Activated naive CD8-positive, alpha-beta T cell treated with anti-CD3 and anti-CD28 coated beads for 36 hours (primary cell): Measurements from ENCODE around the gene ISG15. TPM values are rescaled to one million over a fixed set of nuclear protein-coding genes. Genes with fewer than 3 reads are reported as not detected.

ENCODE experiments used
- DNase-seq: peaks from one replicate; pipeline ENCODE4 v3.0.0; 2021
- H3K27ac Mint-ChIP-seq: one replicate; pipeline ENCODE4 v1.8.0; 2022; ENCODE audit warnings: mild to moderate bottlenecking, moderate library complexity, mixed read lengths
- H3K27me3 Mint-ChIP-seq: one replicate; pipeline ENCODE4 v1.8.0; 2022; ENCODE audit warnings: mild to moderate bottlenecking, mixed read lengths
- H3K36me3 Mint-ChIP-seq: one replicate; pipeline ENCODE4 v1.8.0; 2021; ENCODE audit warnings: mild to moderate bottlenecking, mixed read lengths
- H3K4me1 Mint-ChIP-seq: one replicate; pipeline ENCODE4 v1.8.0; 2021; ENCODE audit warnings: mixed read lengths
- H3K4me3 Mint-ChIP-seq: one replicate; pipeline ENCODE4 v1.8.0; 2022; ENCODE audit warnings: mild to moderate bottlenecking, moderate library complexity, mixed read lengths
- H3K9me3 Mint-ChIP-seq: one replicate; pipeline ENCODE4 v1.8.0; 2022; ENCODE audit warnings: mixed read lengths
- total RNA-seq, 2 experiments: library from RNA; stranded (reverse); gene quantifications; one replicate each; pipeline ENCODE4 v1.2.3, GENCODE V29; 2021

Gene ISG15
- 10 to 100 TPM; 71.7 to 78.4 TPM for total RNA-seq

DNA sequence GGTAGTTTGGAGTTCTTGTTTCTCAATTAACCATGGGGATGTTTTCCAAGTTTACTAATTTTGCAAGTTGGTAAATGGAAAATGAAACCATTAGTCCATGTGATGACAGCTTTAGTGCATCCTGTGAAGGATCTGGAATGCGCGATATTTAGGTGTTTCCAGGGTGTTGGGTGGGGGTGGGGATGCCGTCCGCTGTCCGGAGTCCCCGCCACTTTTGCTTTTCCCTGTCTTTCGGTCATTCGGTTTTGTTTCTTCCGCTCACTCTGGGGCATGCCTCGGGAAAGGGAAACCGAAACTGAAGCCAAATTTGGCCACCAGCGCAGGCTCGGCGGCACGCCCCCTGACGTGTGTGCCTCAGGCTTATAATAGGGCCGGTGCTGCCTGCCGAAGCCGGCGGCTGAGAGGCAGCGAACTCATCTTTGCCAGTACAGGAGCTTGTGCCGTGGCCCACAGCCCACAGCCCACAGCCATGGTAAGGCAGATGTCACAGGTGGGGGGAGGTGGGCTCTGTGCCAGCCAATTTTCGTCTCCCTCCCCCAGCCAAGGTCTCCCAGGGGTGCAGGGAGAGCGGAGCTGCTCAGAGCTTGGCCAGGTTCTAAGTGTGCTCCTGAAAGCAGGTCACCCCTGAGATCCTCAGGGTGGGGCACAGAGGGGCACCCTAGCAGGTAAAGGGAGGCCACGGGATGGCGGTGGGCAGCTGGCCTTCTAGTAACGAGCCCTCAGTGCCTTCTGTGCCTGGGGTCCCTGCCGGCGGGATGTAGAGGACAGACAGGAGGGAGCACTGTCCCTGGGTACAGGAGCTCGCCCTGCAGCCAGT lies at the start of gene ISG15:
TSS of gene ISG15 (plus strand) at position 393 of the 817 bp plus-strand sequence. CDS start at position 470, 77 bp downstream.
- Mint-ChIP-seq H3K9me3 (no peaks in the 10 kb centered on the region), H3K36me3 (peaks cover 3% of the 10 kb centered on the region), H3K27me3 (peaks cover 13% of the 10 kb centered on the region), H3K4me3 (peak within 1 kb of the TSS; percentile 89), H3K4me1 (peaks cover 24% of the 10 kb centered on the region), H3K27ac (peak within 1 kb of the TSS; percentile 93)
- DNase-seq, result peak; percentile 89

- no peak overlapping the region for H3K4me3 Mint-ChIP-seq
- peaks cover 4% of the 10 kb centered on the region for H3K27me3 Mint-ChIP-seq
- H3K36me3 Mint-ChIP-seq, result peaks cover 5% of the 10 kb centered on the region
- H3K4me1 Mint-ChIP-seq, result peaks cover 6% of the 10 kb centered on the region
- H3K27ac Mint-ChIP-seq, result no peak overlapping the region
- H3K9me3 Mint-ChIP-seq, result no peaks in the 10 kb centered on the region
- no peak for DNase-seq
Measured at GRCh38 chr1:963746-964525, 49.4 kb upstream of the ISG15 start.

GRCh38 chr1:964691-965525 lies 48.4 kb upstream of the ISG15 start:
- no peak overlapping the region for H3K4me3 Mint-ChIP-seq
- peaks cover 5% of the 10 kb centered on the region for H3K36me3 Mint-ChIP-seq
- no peaks in the 10 kb centered on the region for H3K9me3 Mint-ChIP-seq
- H3K4me1 Mint-ChIP-seq, result peaks cover 6% of the 10 kb centered on the region
- H3K27ac Mint-ChIP-seq, result no peak overlapping the region
- DNase-seq, result no peak
- H3K27me3 Mint-ChIP-seq, result peaks cover 8% of the 10 kb centered on the region

- H3K9me3 Mint-ChIP-seq, result no peaks in the 10 kb centered on the region
- H3K4me1 Mint-ChIP-seq, result peaks cover 6% of the 10 kb centered on the region
- peaks cover 8% of the 10 kb centered on the region for H3K27me3 Mint-ChIP-seq
- H3K4me3 Mint-ChIP-seq, result peak overlapping the region; percentile 47
- DNase-seq, result no peak
- H3K36me3 Mint-ChIP-seq, result peaks cover 5% of the 10 kb centered on the region
- peak overlapping the region; percentile 66 for H3K27ac Mint-ChIP-seq
Measured at GRCh38 chr1:965526-966134, 47.7 kb upstream of the ISG15 start.

DNA sequence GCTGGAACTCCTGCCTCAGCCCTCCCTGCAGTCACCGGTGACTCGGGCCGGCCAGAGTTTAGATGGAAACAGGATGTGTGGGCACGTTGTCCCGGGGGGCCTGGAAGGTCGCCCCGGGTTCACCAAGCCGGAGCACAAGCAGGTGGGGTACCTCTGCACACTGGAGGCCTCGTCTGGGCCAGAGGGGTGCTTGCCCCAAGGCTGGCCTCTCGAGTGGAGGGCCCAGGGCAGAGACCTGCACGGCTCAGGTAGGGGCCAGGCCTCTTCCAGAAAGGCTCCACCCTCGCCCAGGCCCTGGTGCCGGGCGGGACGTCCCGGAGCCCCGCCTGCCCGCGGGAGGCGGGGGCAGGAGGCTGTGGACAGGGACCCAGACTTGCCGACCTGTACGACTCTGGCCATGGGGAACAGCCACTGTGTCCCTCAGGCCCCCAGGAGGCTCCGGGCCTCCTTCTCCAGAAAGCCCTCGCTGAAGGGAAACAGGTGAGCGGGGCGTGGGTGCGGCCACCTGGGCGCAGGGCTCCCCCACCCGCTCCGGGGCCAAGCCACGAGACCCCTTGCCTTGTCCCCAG lies 47.1 kb upstream of the ISG15 start, which contains the start of gene PLEKHN1:
TSS of gene PLEKHN1 (plus strand) at position 348 of the 569 bp plus-strand sequence. CDS start at position 398, 50 bp downstream.
- Mint-ChIP-seq H3K27ac (peak within 1 kb of the TSS; percentile 80), H3K36me3 (peaks cover 5% of the 10 kb centered on the region), H3K4me3 (peak within 1 kb of the TSS; percentile 77), H3K4me1 (peaks cover 6% of the 10 kb centered on the region), H3K27me3 (peaks cover 8% of the 10 kb centered on the region), H3K9me3 (no peaks in the 10 kb centered on the region)
- peak; percentile 63 for DNase-seq

- H3K36me3 Mint-ChIP-seq, result peaks cover 5% of the 10 kb centered on the region
- peak overlapping the region; percentile 80 for H3K27ac Mint-ChIP-seq
- no peaks in the 10 kb centered on the region for H3K9me3 Mint-ChIP-seq
- peaks cover 12% of the 10 kb centered on the region for H3K27me3 Mint-ChIP-seq
- peaks cover 6% of the 10 kb centered on the region for H3K4me1 Mint-ChIP-seq
- H3K4me3 Mint-ChIP-seq, result peak overlapping the region; percentile 77
- DNase-seq, result peak; percentile 86
Measured at GRCh38 chr1:966704-967300, 46.5 kb upstream of the ISG15 start.

- no peak overlapping the region for H3K4me3 Mint-ChIP-seq
- peaks cover 16% of the 10 kb centered on the region for H3K27me3 Mint-ChIP-seq
- H3K9me3 Mint-ChIP-seq, result no peaks in the 10 kb centered on the region
- no peak for DNase-seq
- H3K36me3 Mint-ChIP-seq, result peaks cover 5% of the 10 kb centered on the region
- H3K27ac Mint-ChIP-seq, result no peak overlapping the region
- peaks cover 3% of the 10 kb centered on the region for H3K4me1 Mint-ChIP-seq
Measured at GRCh38 chr1:967466-968343, 45.6 kb upstream of the ISG15 start.

GRCh38 chr1:969260-969855 lies 43.9 kb upstream of the ISG15 start:
- no peak overlapping the region for H3K27ac Mint-ChIP-seq
- peaks cover 22% of the 10 kb centered on the region for H3K27me3 Mint-ChIP-seq
- DNase-seq, result no peak
- no peak overlapping the region for H3K4me3 Mint-ChIP-seq
- peaks cover 2% of the 10 kb centered on the region for H3K36me3 Mint-ChIP-seq
- H3K9me3 Mint-ChIP-seq, result no peaks in the 10 kb centered on the region
- peaks cover 3% of the 10 kb centered on the region for H3K4me1 Mint-ChIP-seq

GRCh38 chr1:970242-970972 lies 42.9 kb upstream of the ISG15 start:
- peaks cover 2% of the 10 kb centered on the region for H3K36me3 Mint-ChIP-seq
- no peak for DNase-seq
- H3K4me3 Mint-ChIP-seq, result no peak overlapping the region

DNA sequence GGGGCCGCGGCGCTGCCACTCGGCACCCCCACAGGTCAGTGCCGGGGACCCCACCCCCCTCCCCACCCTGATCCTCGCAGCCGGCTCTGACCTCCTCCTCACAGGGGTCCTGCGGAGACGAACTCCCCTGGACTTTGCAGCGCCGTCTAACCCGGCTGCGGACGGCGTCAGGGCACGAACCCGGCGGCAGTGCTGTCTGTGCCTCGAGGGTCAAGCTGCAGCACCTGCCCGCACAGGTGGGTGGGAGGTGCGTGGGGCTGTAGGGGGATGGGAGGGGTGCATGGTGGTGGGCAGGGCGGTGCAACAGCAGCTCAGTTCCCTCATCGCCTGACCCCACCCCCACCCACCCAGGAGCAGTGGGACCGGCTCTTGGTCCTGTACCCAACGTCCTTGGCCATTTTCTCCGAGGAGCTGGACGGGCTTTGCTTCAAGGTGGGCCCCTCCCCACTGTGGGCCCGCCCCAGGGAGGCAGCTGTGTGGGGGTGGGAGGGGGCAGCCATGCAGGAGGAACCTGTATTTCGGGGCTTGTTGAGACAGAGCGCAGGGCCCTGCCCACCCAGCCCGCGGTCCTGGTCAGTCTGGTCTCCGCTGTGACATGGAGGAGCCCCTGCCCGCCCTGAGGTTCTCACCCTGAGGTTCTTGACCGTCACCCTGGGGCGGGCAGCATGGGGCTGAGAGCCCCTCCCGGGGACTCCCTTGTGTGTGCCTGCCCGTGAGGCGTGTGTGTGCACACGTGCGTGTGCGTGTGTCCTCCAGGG lies 42.1 kb upstream of the ISG15 start:
- DNase-seq, result no peak
- Mint-ChIP-seq H3K36me3 (no peaks in the 10 kb centered on the region), H3K9me3 (no peaks in the 10 kb centered on the region), H3K27me3 (peaks cover 37% of the 10 kb centered on the region), H3K4me1 (peaks cover 3% of the 10 kb centered on the region), H3K4me3 (no peak overlapping the region), H3K27ac (no peak overlapping the region)

More at GRCh38 chr1:970242-970972, 42.9 kb upstream of the ISG15 start:
- no peak overlapping the region for H3K27ac Mint-ChIP-seq
- H3K9me3 Mint-ChIP-seq, result no peaks in the 10 kb centered on the region
- peaks cover 3% of the 10 kb centered on the region for H3K4me1 Mint-ChIP-seq
- H3K27me3 Mint-ChIP-seq, result peaks cover 30% of the 10 kb centered on the region

- no peaks in the 10 kb centered on the region for H3K9me3 Mint-ChIP-seq
Measured at GRCh38 chr1:971751-972506, 41.4 kb upstream of the ISG15 start.

More at GRCh38 chr1:971751-972506, 41.4 kb upstream of the ISG15 start:
- Mint-ChIP-seq H3K36me3 (no peaks in the 10 kb centered on the region), H3K27me3 (peaks cover 37% of the 10 kb centered on the region), H3K27ac (no peak overlapping the region), H3K4me1 (peaks cover 2% of the 10 kb centered on the region), H3K4me3 (no peak overlapping the region)
- no peak for DNase-seq
